ENCODE data around the gene DCP1B.

DCP1B gene

GRCh38 chr12:1935242-1935641, 69.0 kb downstream of the DCP1B start:
- no peak for DNase-seq (ENCODE audit: low read depth)

- DNase-seq (ENCODE audit: low read depth), result no peak
These were observed 69.4 kb downstream of the DCP1B start for GRCh38 chr12:1934831-1935230.

- no peak for DNase-seq (ENCODE audit: low read depth)
These were observed 70.2 kb downstream of the DCP1B start for GRCh38 chr12:1934068-1934467.

- no peak for DNase-seq (ENCODE audit: low read depth)
These were observed 70.8 kb downstream of the DCP1B start for GRCh38 chr12:1933342-1934051.

GRCh38 chr12:1932264-1932777, 71.9 kb downstream of the DCP1B start:
- no peak for DNase-seq (ENCODE audit: low read depth)

GRCh38 chr12:1931642-1932041, 72.6 kb downstream of the DCP1B start:
- no peak for DNase-seq (ENCODE audit: low read depth)

- no peak for DNase-seq (ENCODE audit: low read depth)
These were observed 73.3 kb downstream of the DCP1B start for GRCh38 chr12:1930803-1931597.

GRCh38 chr12:1929985-1930802, 74.1 kb downstream of the DCP1B start:
- no peak for DNase-seq (ENCODE audit: low read depth)

GRCh38 chr12:1929241-1929984, 74.8 kb downstream of the DCP1B start:
- no peak for DNase-seq (ENCODE audit: low read depth)

- no peak for DNase-seq (ENCODE audit: low read depth)
These were observed 75.7 kb downstream of the DCP1B start for GRCh38 chr12:1928439-1929121.

GRCh38 chr12:1927751-1928351, 76.4 kb downstream of the DCP1B start:
- DNase-seq (ENCODE audit: low read depth), result no peak

- no peak for DNase-seq (ENCODE audit: low read depth)
These were observed 77.1 kb downstream of the DCP1B start for GRCh38 chr12:1927051-1927680.

- no peak for DNase-seq (ENCODE audit: low read depth)
These were observed 78.0 kb downstream of the DCP1B start for GRCh38 chr12:1926251-1926657.

- DNase-seq (ENCODE audit: low read depth), result no peak
These were observed 78.6 kb downstream of the DCP1B start for GRCh38 chr12:1925684-1926006.

- no peak for DNase-seq (ENCODE audit: low read depth)
These were observed 79.1 kb downstream of the DCP1B start for GRCh38 chr12:1924996-1925683.

GRCh38 chr12:1922985-1923384, 81.3 kb downstream of the DCP1B start:
- DNase-seq (ENCODE audit: low read depth), result no peak

- no peak for DNase-seq (ENCODE audit: low read depth)
These were observed 82.1 kb downstream of the DCP1B start for GRCh38 chr12:1922075-1922709.

- DNase-seq (ENCODE audit: low read depth), result no peak
These were observed 83.3 kb downstream of the DCP1B start for GRCh38 chr12:1920971-1921370.

- DNase-seq (ENCODE audit: low read depth), result no peak
These were observed 83.8 kb downstream of the DCP1B start for GRCh38 chr12:1920436-1920835.
